ENCODE data around the gene PDGFA.
A peak's percentile ranks its signal among the peaks of the same experiment; 100 is the strongest.

Gene PDGFA

GRCh38 chr7:519484-520390 lies at the start of gene PDGFA:
TSS of gene PDGFA (minus strand) at chr7:519846. CDS start at chr7:519001, 845 bp downstream.
- DNase-seq (ENCODE audit: low spot score) = peak; percentile 23

DNA sequence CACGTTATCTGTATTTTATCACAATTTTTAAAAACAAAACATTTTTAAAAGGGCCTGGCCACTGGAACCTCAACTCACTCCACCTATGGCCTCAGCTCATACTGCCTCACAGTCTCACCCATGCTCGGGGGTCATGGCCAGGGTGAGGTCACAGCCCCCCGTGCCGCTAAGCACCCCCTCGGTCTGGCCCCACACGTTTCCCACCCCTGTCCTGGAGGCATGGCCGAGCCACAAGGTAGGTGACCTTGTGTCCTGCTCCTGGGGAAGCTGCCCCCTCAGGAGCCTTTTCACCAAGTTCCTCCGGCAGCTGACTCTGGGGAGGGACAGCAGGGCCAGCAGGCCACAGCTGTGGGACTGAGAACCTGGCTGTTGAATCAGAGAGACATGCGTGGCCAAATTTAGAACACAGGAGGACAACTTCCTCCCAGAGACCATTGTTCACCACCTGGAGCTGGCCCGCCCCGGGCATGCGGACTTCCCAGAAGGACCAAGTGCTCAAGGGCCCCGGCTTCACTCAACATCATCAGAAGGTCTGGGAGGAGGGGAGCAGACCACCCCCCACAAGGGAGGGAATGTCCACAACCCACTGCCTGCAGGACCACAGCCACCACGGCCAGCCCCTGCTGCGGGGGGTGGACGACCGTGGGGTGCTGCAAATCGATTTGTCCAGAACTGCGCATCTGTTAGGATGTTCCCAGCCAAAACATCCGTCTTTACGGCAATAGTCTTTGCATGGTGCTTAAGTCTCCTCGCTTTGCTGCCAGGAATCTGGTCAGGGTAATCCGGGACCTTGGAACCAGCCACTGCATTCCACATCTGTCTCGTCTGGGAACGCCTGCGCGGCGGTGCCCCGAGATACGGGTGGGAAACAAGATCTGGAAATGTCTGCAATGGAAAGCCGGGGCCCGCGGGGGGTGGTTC lies 48.6 kb upstream of the PDGFA start:
- DNase-seq (ENCODE audit: low spot score) = no peak

- no peak for DNase-seq (ENCODE audit: low spot score)
These were observed 47.7 kb upstream of the PDGFA start for GRCh38 chr7:567305-567883.

DNA sequence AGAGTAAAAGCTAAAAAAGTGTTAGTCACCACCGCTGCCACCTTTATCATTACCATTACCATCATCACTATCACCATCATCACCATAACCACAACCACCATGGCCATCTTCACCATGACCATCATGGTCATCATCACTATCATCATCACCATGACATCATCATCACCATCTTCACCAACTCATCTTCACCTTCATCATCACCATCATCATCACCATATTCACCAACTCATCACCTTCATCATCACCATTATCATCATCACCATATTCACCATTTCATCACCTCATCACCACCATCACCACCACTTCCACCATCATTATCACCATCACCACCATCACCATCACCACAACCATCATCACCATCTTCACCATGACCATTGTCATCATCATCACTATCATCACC lies 46.5 kb upstream of the PDGFA start:
- DNase-seq (ENCODE audit: low spot score) = no peak

GRCh38 chr7:564176-564865 lies 44.7 kb upstream of the PDGFA start:
- DNase-seq (ENCODE audit: low spot score) = no peak

DNA sequence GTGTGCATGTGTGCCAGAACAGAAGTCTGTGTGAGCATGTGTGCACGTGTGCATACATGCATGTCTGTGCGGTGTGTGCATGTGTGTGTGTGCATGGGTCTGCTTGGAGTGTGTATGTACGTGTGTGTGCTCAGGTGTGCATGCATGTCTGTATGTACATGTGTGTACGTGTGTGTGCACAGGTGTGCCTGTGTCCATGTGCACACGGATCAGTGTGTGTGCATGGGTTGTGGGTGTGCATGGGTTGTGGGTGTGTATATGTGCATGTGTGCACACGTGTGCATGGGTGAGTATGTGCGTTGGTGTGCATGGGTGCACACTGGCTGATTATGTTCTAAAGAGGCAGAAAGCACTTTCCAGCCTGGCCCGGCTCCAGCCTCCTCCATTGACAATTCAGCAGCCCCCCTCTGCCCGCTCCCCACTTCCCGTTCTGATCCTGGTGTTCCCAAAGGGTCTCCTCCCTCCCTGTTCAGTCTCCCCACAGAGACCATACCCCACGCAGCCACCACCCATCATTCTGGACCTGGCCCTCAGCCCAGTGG lies 44.1 kb upstream of the PDGFA start:
- no peak for DNase-seq (ENCODE audit: low spot score)

DNA sequence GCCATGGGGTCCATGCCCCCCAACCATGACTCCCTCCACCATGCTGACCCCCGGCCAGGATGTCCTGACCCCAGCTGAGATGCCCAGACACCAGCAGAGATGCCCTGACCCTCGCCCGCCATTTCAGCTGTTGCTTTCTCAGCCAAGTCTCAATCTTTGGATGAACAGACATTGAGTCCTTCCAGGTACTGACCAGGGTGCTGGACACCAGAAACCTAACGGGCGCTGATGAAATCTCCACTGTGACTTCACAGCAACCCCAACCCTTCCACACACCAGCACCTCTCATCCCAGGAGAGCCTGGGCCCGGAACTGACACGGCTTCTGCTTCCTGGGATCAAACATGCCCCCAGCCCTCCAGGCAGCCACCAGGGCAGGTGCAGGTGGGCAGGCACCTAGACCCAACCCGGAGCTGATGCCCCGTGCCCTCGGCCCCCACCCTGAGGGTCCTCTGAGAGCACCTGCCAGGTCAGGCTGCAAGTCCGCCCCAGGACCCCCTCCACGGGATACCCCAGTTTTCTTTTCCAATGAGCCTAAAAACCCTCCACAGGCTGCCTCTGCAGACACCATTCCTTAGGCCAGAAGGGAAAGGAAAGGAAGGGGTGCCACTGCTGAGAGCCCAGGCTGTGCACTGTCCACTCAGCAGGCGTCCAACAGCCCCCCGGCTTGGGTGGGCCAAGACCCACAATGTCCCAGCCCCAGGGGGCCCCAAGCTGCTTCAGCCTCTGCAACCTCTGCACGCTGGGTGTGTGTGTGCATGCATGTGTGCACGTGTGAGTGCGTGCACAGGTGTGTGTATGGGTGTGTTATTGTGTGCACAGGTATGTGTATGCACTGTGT lies 43.4 kb upstream of the PDGFA start:
- no peak for DNase-seq (ENCODE audit: low spot score)

GRCh38 chr7:562374-562675 lies 42.7 kb upstream of the PDGFA start:
- no peak for DNase-seq (ENCODE audit: low spot score)

- peak; percentile 53 for DNase-seq (ENCODE audit: low spot score)
These were observed 42.2 kb upstream of the PDGFA start for GRCh38 chr7:561631-562373.

GRCh38 chr7:560966-561630 lies 41.5 kb upstream of the PDGFA start:
- DNase-seq (ENCODE audit: low spot score) = no peak

DNA sequence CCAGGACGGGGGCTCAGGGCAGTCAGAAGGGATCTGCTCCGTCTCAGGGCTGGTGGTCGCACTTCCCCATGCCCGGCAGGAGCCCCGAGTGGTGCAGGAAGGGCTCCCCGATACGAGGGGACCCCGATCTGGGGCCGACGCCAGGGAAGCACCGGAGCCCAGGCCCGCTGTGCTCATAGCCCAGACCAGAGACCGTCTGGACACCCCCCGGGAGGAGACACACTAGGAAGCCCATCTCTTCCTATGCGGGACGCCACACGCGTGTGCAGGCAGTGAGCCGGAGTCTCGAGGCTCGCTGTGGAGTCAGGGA lies 39.7 kb upstream of the PDGFA start:
- DNase-seq (ENCODE audit: low spot score) = no peak

GRCh38 chr7:557558-557881 lies 37.9 kb upstream of the PDGFA start:
- DNase-seq (ENCODE audit: low spot score) = no peak

DNA sequence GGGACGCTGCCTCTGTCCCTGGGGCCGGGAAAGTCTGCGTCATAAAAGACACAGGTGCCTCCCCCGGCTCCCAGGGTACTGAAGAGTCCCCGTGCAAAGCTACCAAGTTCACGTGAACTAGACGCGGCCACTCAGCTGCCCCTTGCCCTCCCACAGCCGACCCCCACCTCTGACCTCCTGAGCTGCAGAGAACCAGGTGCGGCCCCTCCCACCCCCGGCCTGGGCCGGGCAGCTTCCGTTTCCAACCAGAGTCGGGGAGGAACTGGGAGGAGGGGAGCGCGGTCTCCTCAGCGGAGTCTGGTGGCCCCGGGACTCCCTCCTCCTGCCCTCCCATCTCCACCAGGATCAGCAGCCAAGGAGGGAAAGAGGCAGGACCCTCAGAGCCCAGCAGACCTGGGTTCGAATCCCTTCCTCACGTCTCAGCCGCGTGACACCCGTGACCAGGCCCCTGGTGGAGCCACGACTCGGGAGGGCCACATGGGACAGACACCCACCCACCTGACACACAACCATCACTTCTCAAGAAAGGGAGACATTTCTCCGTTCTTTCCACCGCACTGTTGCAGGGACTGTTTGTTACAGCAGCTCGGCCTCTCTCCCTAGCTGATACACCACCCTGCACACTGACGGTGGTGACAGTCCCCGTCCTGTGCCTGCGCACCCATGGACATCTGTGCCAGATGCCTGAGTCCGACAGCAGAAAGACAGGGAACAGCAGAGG lies 37.4 kb upstream of the PDGFA start:
- DNase-seq (ENCODE audit: low spot score) = no peak

DNA sequence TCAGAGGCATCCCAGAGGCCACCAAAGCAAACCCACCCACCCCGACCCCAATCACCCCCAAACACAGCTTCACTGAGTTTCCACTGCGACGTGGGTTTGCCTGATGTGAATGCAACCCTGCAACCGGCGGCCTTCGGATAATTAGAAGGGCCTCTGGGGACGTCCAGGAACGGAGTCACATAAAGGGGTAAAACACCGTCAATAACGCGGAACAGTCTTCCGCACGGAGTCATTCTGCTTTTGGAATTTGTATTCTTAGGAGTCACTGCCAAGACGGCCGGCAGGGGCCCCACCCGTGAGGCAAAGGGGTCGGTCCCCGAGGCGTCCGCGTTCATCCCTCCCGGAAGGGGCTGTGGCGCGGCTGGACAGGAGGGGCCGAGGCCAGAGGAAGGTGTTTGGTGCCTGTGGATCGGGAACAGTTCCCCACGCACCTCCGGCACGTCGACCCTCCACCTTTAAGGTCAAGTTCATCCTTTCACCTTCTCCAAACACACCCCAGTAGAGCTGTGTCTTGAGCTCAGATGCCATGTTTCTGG lies 36.7 kb upstream of the PDGFA start:
- no peak for DNase-seq (ENCODE audit: low spot score)

GRCh38 chr7:555551-556160 lies 36.0 kb upstream of the PDGFA start:
- no peak for DNase-seq (ENCODE audit: low spot score)

GRCh38 chr7:553636-554111 lies 34.0 kb upstream of the PDGFA start:
- no peak for DNase-seq (ENCODE audit: low spot score)

- DNase-seq (ENCODE audit: low spot score) = no peak
These were observed 33.4 kb upstream of the PDGFA start for GRCh38 chr7:552868-553635.
